Loucy (cell line): ENCODE results near the gene LHX4.

Experiments
- H2AFZ ChIP-seq: fragments of 200-600 bp; sonication (generic); 2 replicates; pipeline ENCODE4 v1.6.0; 2016; ENCODE audit warnings: antibody characterized with exemption, mild to moderate bottlenecking, low read length, moderate library complexity
- H3F3A ChIP-seq: fragments of 200-600 bp; 2 replicates; pipeline ENCODE4 v1.6.0; 2016; ENCODE audit warnings: antibody characterized with exemption, low read depth, mild to moderate bottlenecking
- H3K27me3 ChIP-seq: fragments of 200-600 bp; sonication (generic); 2 replicates; pipeline ENCODE4 v1.6.1; 2014; ENCODE audit warnings: low read length, mild to moderate bottlenecking; ENCODE audit not compliant: insufficient read depth, poor library complexity, severe bottlenecking
- H3K36me3 ChIP-seq: fragments of 200-600 bp; sonication (generic); 2 replicates; pipeline ENCODE4 v1.6.1; 2016; ENCODE audit warnings: low read length; ENCODE audit not compliant: insufficient read depth
- H3K4me1 ChIP-seq: fragments of 200-600 bp; sonication (generic); 2 replicates; pipeline ENCODE4 v1.5.1; 2014; ENCODE audit warnings: low read length, mild to moderate bottlenecking; ENCODE audit not compliant: insufficient read depth, poor library complexity, severe bottlenecking
- H3K4me2 ChIP-seq: fragments of 200-600 bp; sonication (generic); 2 replicates; pipeline ENCODE4 v1.6.0; 2014; ENCODE audit warnings: antibody characterized with exemption, low read length, low read depth, mild to moderate bottlenecking; ENCODE audit not compliant: poor library complexity, severe bottlenecking
- H3K4me3 ChIP-seq: fragments of 200-600 bp; sonication (generic); 2 replicates; pipeline ENCODE4 v1.5.1; 2014; ENCODE audit warnings: low read length, mild to moderate bottlenecking, mixed read lengths; ENCODE audit not compliant: poor library complexity, severe bottlenecking
- H3K79me2 ChIP-seq: fragments of 200-600 bp; sonication (generic); 2 replicates; pipeline ENCODE4 v1.6.1; 2014; ENCODE audit warnings: low read length; ENCODE audit not compliant: insufficient read depth
- H3K9ac ChIP-seq: fragments of 200-600 bp; sonication (generic); 2 replicates; pipeline ENCODE4 v1.6.0; 2014; ENCODE audit warnings: mild to moderate bottlenecking, low read depth, low read length, moderate library complexity; ENCODE audit not compliant: poor library complexity, severe bottlenecking
- H3K9me2 ChIP-seq: fragments of 200-600 bp; sonication (generic); replicated peaks from 2 replicates; pipeline ENCODE4 v1.6.1; 2016; ENCODE audit warnings: low read depth, low read length, mixed read lengths
- H3K9me3 ChIP-seq: fragments of 200-600 bp; sonication (generic); 2 replicates; pipeline ENCODE4 v1.6.1; 2014; ENCODE audit warnings: mild to moderate bottlenecking, antibody characterized with exemption, low read length, low read depth; ENCODE audit not compliant: insufficient read depth
- H4K20me1 ChIP-seq: fragments of 200-600 bp; sonication (generic); 2 replicates; pipeline ENCODE4 v1.6.0; 2014; ENCODE audit warnings: antibody characterized with exemption, low read length, mild to moderate bottlenecking; ENCODE audit not compliant: insufficient read depth, poor library complexity, severe bottlenecking
- EZH2phosphoT487 ChIP-seq: fragments of 200-600 bp; IDR thresholded peaks from 2 replicates; pipeline ENCODE4 v1.6.1; 2018; ENCODE audit warnings: antibody characterized with exemption, mild to moderate bottlenecking, moderate library complexity, borderline replicate concordance
- TF ChIP-seq, protein P1 (sequence below): fragments of 200-600 bp; sonication (generic); conservative IDR thresholded peaks from 2 replicates; pipeline ENCODE4 v1.5.1; 2014; ENCODE audit warnings: mild to moderate bottlenecking, antibody characterized with exemption, low read length

Gene LHX4

GRCh38 chr1:180185281-180185680 lies 44.8 kb upstream of the LHX4 start:
- Histone ChIP-seq H3K4me1 (peaks cover 34% of the 10 kb centered on the region), H3K4me2 (no peak overlapping the region), H3K9ac (no peak overlapping the region), H4K20me1 (no peaks in the 10 kb centered on the region), H3K9me3 (no peaks in the 10 kb centered on the region), H3K27me3 (no peaks in the 10 kb centered on the region), H3K9me2 (no peaks in the 10 kb centered on the region), H3K4me3 (no peak overlapping the region), H2AFZ (no peak overlapping the region), H3F3A (no peaks in the 10 kb centered on the region), H3K36me3 (peaks cover 46% of the 10 kb centered on the region; the same call in 1 of the 2 replicates), H3K79me2 (peaks cover 9% of the 10 kb centered on the region; the same call in 1 of the 2 replicates)
- TF ChIP-seq, protein P1, sequence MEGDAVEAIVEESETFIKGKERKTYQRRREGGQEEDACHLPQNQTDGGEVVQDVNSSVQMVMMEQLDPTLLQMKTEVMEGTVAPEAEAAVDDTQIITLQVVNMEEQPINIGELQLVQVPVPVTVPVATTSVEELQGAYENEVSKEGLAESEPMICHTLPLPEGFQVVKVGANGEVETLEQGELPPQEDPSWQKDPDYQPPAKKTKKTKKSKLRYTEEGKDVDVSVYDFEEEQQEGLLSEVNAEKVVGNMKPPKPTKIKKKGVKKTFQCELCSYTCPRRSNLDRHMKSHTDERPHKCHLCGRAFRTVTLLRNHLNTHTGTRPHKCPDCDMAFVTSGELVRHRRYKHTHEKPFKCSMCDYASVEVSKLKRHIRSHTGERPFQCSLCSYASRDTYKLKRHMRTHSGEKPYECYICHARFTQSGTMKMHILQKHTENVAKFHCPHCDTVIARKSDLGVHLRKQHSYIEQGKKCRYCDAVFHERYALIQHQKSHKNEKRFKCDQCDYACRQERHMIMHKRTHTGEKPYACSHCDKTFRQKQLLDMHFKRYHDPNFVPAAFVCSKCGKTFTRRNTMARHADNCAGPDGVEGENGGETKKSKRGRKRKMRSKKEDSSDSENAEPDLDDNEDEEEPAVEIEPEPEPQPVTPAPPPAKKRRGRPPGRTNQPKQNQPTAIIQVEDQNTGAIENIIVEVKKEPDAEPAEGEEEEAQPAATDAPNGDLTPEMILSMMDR = no peak
- TF ChIP-seq EZH2phosphoT487 = no peak

DNA sequence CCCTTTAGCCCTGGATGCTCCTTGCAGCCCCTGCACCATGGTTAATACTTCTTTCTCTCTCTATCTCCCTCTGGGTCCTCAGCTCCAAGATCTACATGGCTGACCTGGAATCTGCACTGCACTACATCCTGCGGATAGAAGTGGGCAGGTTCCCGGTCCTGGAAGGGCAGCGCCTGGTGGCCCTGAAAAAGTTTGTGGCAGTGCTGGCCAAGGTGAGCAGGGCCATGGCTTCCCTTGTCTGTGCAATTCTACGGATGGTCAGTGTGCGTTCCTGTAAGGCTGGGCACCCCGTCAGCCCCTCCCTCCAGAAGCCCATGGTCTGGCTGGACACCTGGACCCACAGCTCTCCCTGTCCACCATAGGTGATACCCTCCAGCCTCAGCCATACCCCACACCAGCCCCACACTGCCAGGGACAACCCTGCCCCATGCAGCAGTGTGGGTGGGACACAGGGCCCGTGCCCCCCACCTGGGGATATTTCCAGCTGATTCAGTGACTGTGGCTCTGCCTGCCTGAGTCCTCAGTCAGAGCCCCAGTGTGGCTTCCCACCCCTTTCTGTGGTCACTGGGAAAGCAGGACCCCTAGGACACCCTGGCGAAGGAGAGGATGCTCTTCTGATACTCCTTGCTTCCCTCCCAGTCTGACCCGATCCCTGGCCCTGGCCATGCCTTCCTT lies 44.0 kb upstream of the LHX4 start:
- Histone ChIP-seq H3K4me2 (no peak overlapping the region), H3F3A (no peaks in the 10 kb centered on the region), H3K4me1 (peaks cover 43% of the 10 kb centered on the region), H3K9me2 (no peaks in the 10 kb centered on the region), H3K9me3 (no peaks in the 10 kb centered on the region), H3K79me2 (peaks cover 18% of the 10 kb centered on the region; the same call in 1 of the 2 replicates), H3K4me3 (no peak overlapping the region), H3K9ac (no peak overlapping the region), H3K36me3 (peaks cover 53% of the 10 kb centered on the region), H4K20me1 (no peaks in the 10 kb centered on the region), H2AFZ (no peak overlapping the region), H3K27me3 (no peaks in the 10 kb centered on the region)
- TF ChIP-seq, protein P1 = no peak
- no peak for TF ChIP-seq EZH2phosphoT487

- Histone ChIP-seq H3K79me2 (peaks cover 25% of the 10 kb centered on the region), H4K20me1 (no peaks in the 10 kb centered on the region), H3K27me3 (no peaks in the 10 kb centered on the region), H3K9me2 (no peaks in the 10 kb centered on the region), H3K4me3 (no peak overlapping the region), H2AFZ (no peak overlapping the region), H3K36me3 (peaks cover 51% of the 10 kb centered on the region), H3F3A (no peaks in the 10 kb centered on the region), H3K4me2 (no peak overlapping the region), H3K4me1 (peaks cover 50% of the 10 kb centered on the region), H3K9me3 (no peaks in the 10 kb centered on the region), H3K9ac (peak overlapping the region; percentile 10)
- no peak for TF ChIP-seq EZH2phosphoT487
- TF ChIP-seq, protein P1 = no peak
Observed at GRCh38 chr1:180186831-180187230, 43.2 kb upstream of the LHX4 start.
